ENCODE results near the gene SIK2.

SIK2 gene

GRCh38 chr11:111577821-111578220, 24.4 kb upstream of the SIK2 start:
- DNase-seq: no peak
- intact Hi-C loops (cut with DNase I): no loop called here

- DNase-seq: no peak
- intact Hi-C loops (cut with DNase I): no loop called here
Measured at GRCh38 chr11:111581341-111581740, 20.9 kb upstream of the SIK2 start.

GRCh38 chr11:111582163-111582562, 20.1 kb upstream of the SIK2 start:
- intact Hi-C loops (cut with DNase I): no loop called here
- DNase-seq: no peak

- intact Hi-C loops (cut with DNase I): no loop called here
- DNase-seq: no peak
Measured at GRCh38 chr11:111582881-111583280, 19.4 kb upstream of the SIK2 start.

GRCh38 chr11:111585371-111585770, 16.9 kb upstream of the SIK2 start:
- DNase-seq: no peak
- intact Hi-C loops (cut with DNase I): loop anchor here (5.0 kb wide), 1 partner anchor 257 kb away; no protein-coding TSS in a partner anchor

GRCh38 chr11:111586388-111586831, 15.8 kb upstream of the SIK2 start:
- intact Hi-C loops (cut with DNase I): loop anchor here (5.0 kb wide), 1 partner anchor 256 kb away; no protein-coding TSS in a partner anchor
- DNase-seq: no peak

GRCh38 chr11:111589114-111589513, 13.1 kb upstream of the SIK2 start:
- no peak for DNase-seq
- intact Hi-C loops (cut with DNase I): loop anchor here (5.0 kb wide), 1 partner anchor 253 kb away; no protein-coding TSS in a partner anchor

- no peak for DNase-seq
- intact Hi-C loops (cut with DNase I): loop anchor here (5.0 kb wide), 1 partner anchor 252 kb away; no protein-coding TSS in a partner anchor
Measured at GRCh38 chr11:111589886-111590499, 12.3 kb upstream of the SIK2 start.

GRCh38 chr11:111591187-111591960, 10.9 kb upstream of the SIK2 start:
- intact Hi-C loops (cut with DNase I): no loop called here
- DNase-seq: no peak

- intact Hi-C loops (cut with DNase I): no loop called here
- DNase-seq: no peak
Measured at GRCh38 chr11:111592491-111592890, 9.8 kb upstream of the SIK2 start.

GRCh38 chr11:111596319-111596718, 5.9 kb upstream of the SIK2 start:
- intact Hi-C loops (cut with DNase I): no loop called here

GRCh38 chr11:111598148-111598547, 4.1 kb upstream of the SIK2 start:
- no peak for DNase-seq
- intact Hi-C loops (cut with DNase I): no loop called here

More at GRCh38 chr11:111596319-111596718, 5.9 kb upstream of the SIK2 start:
- DNase-seq: no peak

GRCh38 chr11:111598559-111598958, 3.7 kb upstream of the SIK2 start:
- intact Hi-C loops (cut with DNase I): no loop called here
- peak in 2 of 10 donors; percentile 27 to 36 for DNase-seq

- intact Hi-C loops (cut with DNase I): no loop called here
- no peak for DNase-seq
Measured at GRCh38 chr11:111601636-111601978, 642 bp upstream of the SIK2 start.

GRCh38 chr11:111602865-111603610, 789 bp downstream of the SIK2 start:
- intact Hi-C loops (cut with DNase I): loop anchor here (1.0 kb wide), 4 partner anchors 132 to 238 kb away; partner anchors contain the start of gene PPP2R1B
- DNase-seq: peak in 4 of 10 donors; percentile 14 to 86 (median 31)

- no peak for DNase-seq
- intact Hi-C loops (cut with DNase I): no loop called here
Measured at GRCh38 chr11:111603611-111604130, 1.4 kb downstream of the SIK2 start.

GRCh38 chr11:111604392-111605009, 2.3 kb downstream of the SIK2 start:
- DNase-seq: no peak
- intact Hi-C loops (cut with DNase I): no loop called here

- intact Hi-C loops (cut with DNase I): no loop called here
- DNase-seq: no peak
Measured at GRCh38 chr11:111605681-111606080, 3.4 kb downstream of the SIK2 start.

GRCh38 chr11:111606986-111607385, 4.7 kb downstream of the SIK2 start:
- intact Hi-C loops (cut with DNase I): no loop called here
- no peak for DNase-seq

GRCh38 chr11:111607751-111608150, 5.5 kb downstream of the SIK2 start:
- intact Hi-C loops (cut with DNase I): no loop called here
- no peak for DNase-seq

All from posterior cingulate gyrus (tissue), 11 donors.